Measurements from ENCODE around the gene OR6B1. TPM values are rescaled to one million over a fixed set of nuclear protein-coding genes. Genes with fewer than 3 reads are reported as not detected.
"Not testable (repeated sequence)": the region's sequence is repeated elsewhere in the genome, so short reads cannot be mapped to it uniquely, and the experiment has no call there.

OR6B1 gene
- total and polyA plus RNA-seq, 8 donors, result 0.03 to 0.06 TPM; not detected in 6

- H3K4me3 ChIP-seq, result no peak overlapping the region
- H3K36me3 ChIP-seq, result no peaks in the 10 kb centered on the region
- DNase-seq (no peak), ATAC-seq (no peak)
- TF ChIP-seq CTCF (IDR thresholded peaks at IDR 0.05), result no peak
- no peaks in the 10 kb centered on the region for H3K4me1 ChIP-seq
- intact Hi-C loops (cut with DNase I), result no loop called here
- no peak overlapping the region for H3K27ac ChIP-seq
- H3K9me3 ChIP-seq, result no peaks in the 10 kb centered on the region
- no peaks in the 10 kb centered on the region for H3K27me3 ChIP-seq
Measured at GRCh38 chr7:144001543-144001942, 1.4 kb downstream of the OR6B1 start.

- no peak overlapping the region for H3K4me3 ChIP-seq
- H3K9me3 ChIP-seq, result peaks cover 0 to 6% of the 10 kb centered on the region in 2 donors
- ATAC-seq, result no peak
- no peaks in the 10 kb centered on the region for H3K4me1 ChIP-seq
- TF ChIP-seq CTCF (IDR thresholded peaks at IDR 0.05), result no peak
- no peaks in the 10 kb centered on the region for H3K27me3 ChIP-seq
- no peak overlapping the region for H3K27ac ChIP-seq
- DNase-seq, result no peak
- no peaks in the 10 kb centered on the region for H3K36me3 ChIP-seq
- intact Hi-C loops (cut with DNase I), result no loop called here
Measured at GRCh38 chr7:144004703-144005102, 4.6 kb downstream of the OR6B1 start.

DNA sequence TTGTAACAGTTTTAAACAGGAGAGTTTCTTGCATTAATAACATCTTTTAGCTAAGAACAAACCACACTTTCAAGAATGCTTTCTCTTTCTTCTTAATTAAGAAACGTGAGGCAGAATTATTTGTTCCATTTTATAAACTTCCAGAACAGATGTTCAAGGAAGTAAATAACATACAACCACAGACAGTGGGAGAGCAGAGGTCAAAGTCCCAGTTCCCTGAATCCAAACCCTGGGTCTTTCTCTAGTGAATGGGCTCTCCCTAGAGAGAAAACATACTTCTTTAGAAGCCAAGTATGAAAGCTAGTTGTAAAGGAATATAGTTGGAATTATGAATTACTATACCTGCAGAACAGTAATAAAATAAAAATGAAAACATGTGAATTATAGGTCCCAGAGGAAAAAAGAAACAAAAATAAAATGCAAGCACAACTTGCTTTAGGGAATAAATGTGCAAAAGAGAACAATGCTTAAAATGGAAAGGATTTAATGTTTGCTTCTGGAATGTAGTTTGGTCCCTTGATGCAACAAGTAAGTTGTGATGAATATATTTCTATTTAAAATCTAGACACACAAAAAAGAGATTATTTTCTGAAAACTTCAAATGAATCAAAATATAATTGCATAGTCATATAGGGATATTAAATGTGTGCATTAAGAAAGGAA lies 6.0 kb downstream of the OR6B1 start:
- Histone ChIP-seq H3K4me3 (no peak overlapping the region), H3K9me3 (peaks cover 0 to 15% of the 10 kb centered on the region in 2 donors), H3K27me3 (no peaks in the 10 kb centered on the region), H3K27ac (no peak overlapping the region), H3K36me3 (no peaks in the 10 kb centered on the region), H3K4me1 (no peaks in the 10 kb centered on the region)
- intact Hi-C loops (cut with DNase I), result no loop called here
- ATAC-seq (no peak), DNase-seq (no peak)
- no peak for TF ChIP-seq CTCF (IDR thresholded peaks at IDR 0.05)

DNA sequence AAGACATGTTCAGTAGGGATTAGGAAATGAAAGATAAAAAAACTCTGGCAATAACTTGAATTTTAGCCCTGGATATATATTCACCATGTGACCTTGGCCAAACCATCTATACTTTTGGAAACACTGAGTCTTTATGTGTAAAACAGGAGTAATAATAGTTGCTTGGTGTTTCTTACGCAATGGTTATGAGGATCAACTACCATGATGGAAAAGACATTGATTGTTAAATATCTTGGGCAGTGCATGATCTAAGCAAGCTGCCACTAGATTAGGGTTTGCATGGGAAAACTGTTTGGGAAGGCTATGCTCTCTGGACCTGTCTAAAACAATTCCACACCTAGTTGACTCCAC lies 6.5 kb downstream of the OR6B1 start:
- intact Hi-C loops (cut with DNase I), result no loop called here
- H3K27ac ChIP-seq, result no peak overlapping the region

GRCh38 chr7:144009361-144009760 lies 9.2 kb downstream of the OR6B1 start:
- intact Hi-C loops (cut with DNase I), result no loop called here

More for the DNA sequence above, 6.5 kb downstream of the OR6B1 start:
- no peaks in the 10 kb centered on the region for H3K4me1 ChIP-seq
- H3K36me3 ChIP-seq, result no peaks in the 10 kb centered on the region
- H3K4me3 ChIP-seq, result no peak overlapping the region
- no peak for TF ChIP-seq CTCF (IDR thresholded peaks at IDR 0.05)
- ATAC-seq, result no peak
- no peak for DNase-seq
- no peaks in the 10 kb centered on the region for H3K27me3 ChIP-seq
- H3K9me3 ChIP-seq, result peaks cover 0 to 15% of the 10 kb centered on the region in 2 donors

DNA sequence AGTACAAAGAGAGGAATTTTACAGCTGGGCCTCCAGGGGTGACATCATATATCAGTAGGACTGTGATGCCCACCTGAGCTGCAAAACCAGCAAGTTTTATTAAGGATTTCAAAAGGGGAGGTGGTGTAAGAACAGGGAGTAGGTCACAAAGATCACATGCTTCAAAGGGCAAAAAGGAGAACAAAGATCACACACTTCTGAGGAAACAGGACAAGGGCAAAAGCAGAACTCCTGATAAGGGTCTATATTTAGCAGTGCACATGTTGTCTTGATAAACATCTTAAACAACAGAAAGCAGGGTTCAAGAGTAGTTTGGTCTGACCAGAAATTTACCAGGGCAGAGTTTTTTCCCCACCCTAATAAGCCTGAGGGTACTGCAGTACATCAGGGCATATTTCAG lies 9.9 kb downstream of the OR6B1 start:
- H3K36me3 ChIP-seq; H3K27ac ChIP-seq; DNase-seq; intact Hi-C loops (cut with DNase I); H3K4me1 ChIP-seq; H3K4me3 ChIP-seq; H3K27me3 ChIP-seq; ATAC-seq: not testable (repeated sequence)
- peaks cover 0 to 15% of the 10 kb centered on the region in 2 donors for H3K9me3 ChIP-seq

More at GRCh38 chr7:144009361-144009760, 9.2 kb downstream of the OR6B1 start:
- TF ChIP-seq CTCF (IDR thresholded peaks at IDR 0.05), result no peak
- ATAC-seq (no peak), DNase-seq (no peak)
- no peaks in the 10 kb centered on the region for H3K36me3 ChIP-seq
- H3K9me3 ChIP-seq, result peaks cover 0 to 15% of the 10 kb centered on the region in 2 donors
- H3K27ac ChIP-seq, result no peak overlapping the region
- no peak overlapping the region for H3K4me3 ChIP-seq
- H3K27me3 ChIP-seq, result no peaks in the 10 kb centered on the region
- no peaks in the 10 kb centered on the region for H3K4me1 ChIP-seq

DNA sequence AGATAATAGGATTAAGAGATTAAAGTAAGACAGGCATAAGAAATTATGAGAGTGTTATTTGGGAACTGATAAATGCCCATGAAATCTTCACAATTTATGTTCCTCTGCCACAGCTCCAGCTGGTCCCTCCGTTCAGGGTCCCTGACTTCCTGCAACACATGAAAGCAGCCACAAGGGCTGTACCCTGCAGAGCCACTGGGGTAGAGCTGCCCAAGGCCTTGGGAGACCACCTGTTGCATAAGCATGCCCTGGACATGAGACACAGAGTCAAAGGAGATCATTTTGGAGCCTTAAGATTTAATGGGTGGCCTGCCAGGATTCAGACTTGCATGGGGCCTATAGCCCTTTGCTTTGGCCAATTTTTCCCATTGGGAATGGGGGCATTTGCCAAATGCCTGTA lies 10.7 kb downstream of the OR6B1 start:
- H3K27ac ChIP-seq; H3K36me3 ChIP-seq; DNase-seq; H3K4me3 ChIP-seq; ATAC-seq; H3K4me1 ChIP-seq; H3K27me3 ChIP-seq; intact Hi-C loops (cut with DNase I): not testable (repeated sequence)
- H3K9me3 ChIP-seq, result peaks cover 0 to 15% of the 10 kb centered on the region in 2 donors
